GM19193 (cell line): ENCODE results near the gene ANKRD42.

ENCODE experiments used
- POLR2A ChIP-seq: IDR thresholded peaks from 4 replicates; pipeline ENCODE4 v1.6.1; 2011; ENCODE audit not compliant: insufficient read depth, insufficient read length; ENCODE audit errors: extremely low read depth

Gene ANKRD42

DNA sequence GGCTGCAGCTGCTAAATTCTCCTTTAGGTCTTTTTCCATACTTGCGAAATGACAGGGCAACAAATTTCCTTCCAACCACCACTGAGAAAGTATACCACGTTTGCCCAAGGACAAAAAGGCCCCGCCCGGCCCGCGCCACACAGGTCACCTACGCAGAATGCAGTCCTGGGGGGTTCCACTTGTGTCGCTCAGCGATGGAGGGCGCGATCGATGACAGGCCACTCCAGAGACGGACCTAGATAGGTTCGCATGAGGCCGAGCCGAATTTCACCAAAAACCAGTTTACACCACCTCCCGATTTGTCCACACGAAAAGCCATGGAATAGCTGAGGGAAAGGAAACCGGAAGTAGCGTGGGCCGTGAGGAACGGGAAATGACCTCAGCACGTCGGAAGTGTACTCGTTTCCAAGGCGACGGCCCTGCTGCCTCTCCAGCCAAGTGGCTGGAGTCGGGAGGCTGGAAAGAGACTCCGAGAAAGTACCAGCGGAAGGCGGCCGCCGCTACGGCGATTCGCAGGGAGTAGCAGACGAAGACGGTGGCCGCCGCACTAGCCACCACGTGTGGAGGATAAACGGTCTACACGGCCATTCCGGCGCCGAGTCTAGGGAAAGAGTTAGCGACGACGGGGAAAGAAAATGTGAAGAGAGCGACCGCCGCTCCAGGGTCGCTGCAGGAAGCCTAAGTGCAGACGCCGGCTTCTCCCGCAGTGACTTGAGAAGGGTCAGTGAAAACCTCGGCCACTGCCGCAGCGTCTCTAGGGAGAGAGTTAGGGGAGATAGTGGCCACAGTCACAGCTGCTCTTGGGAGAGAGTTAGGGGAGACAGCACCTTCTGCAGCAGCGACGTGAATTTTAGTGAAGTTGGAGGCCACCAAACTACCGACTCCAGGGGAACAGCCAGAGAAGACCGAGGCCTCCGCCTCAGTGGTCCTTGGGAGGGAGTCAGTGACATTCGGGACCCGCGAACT lies at the start of gene ANKRD42:
Gene ANKRD42, plus strand, starts transcription at position 398 of the 966 bp plus-strand sequence. CDS start 959 bp downstream, outside the sequence.
- TF ChIP-seq POLR2A: peak; percentile 52

DNA sequence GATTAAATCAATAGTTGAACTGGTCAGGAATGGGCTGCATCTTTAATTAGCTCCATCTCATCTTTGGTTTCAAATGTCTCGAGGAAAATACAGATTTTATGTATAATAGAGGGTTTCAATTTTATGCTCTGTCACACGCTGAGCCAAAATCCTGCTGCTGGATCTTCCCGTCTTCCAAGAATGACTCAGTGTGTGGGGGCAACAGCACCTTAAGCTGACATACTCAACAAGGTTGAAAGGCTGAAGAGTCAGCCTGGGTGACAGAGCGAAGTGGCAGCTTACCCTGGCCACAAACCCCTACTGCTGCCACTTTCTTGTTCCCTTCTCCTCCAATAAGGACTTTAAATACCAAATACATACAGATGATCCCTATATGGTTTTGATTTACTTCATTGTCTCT lies 45.6 kb upstream of the ANKRD42 start:
- TF ChIP-seq POLR2A: no peak

DNA sequence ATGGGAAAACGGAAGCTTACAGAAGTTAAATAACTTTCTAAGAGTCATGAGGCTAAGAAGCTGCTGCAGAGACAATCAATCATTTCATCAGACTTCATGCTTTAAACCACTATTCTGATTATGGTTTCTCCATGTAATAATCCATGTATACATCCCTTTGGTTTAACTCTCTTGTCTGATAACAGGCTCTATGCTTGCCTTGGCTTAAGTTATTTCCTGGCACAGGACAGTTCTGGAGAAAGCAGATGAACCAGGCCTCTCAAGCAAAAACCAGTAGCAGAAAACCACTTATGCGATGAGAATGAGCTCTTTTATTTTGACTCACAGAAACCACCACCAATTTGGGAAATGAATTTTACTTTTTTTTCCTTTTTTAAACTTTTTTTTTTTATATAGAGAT lies 43.1 kb upstream of the ANKRD42 start:
- TF ChIP-seq POLR2A: no peak

DNA sequence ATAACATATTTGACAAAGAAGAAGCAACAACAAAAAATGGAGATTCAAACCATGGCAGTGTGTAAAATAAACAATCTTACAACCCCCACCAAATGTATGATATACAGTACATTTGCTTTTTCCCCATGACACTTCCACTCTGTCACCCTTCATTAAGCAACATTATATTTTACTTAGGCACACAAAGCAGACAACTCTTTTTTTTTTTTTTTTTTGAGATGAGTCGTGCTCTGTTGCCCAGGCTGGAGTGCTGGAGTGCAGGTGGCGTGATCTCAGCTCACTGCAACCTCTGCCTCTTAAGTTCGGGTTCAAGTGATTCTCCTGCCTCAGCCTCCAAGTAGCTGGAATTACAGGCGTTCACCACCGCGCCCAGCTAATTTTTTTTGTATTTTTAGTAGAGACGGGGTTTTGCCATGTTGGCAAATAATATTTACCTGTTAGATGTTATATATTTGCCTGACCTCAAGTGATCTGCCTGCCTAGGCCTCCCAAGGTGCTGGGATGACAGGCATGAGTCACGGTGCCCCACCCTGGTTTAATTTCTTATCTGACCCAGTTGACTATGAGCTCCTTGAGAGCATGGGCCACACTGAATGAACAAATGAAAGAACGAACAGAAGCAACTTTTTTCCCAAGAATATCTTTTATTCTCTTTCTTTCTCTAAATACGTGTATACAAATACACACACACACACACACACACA lies 42.1 kb upstream of the ANKRD42 start:
- no peak for TF ChIP-seq POLR2A

DNA sequence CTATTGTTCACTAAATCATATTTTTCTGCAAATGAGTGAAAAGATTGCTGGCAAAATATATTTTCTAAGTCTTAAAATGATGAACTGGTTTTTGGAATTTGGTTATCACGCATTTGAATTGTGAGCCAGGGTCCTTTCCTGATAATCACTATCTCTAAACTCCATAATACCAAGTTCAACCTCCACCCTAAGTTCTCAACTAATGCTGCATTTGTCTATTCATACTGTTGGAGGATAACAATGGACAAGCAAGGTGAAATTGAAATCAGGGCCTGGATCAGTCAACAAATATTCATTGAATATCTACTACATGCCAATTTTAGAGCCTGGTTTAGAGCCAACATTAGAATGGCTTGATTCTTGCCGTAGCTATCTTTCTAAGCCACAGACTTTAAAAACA lies 41.2 kb upstream of the ANKRD42 start:
- no peak for TF ChIP-seq POLR2A

DNA sequence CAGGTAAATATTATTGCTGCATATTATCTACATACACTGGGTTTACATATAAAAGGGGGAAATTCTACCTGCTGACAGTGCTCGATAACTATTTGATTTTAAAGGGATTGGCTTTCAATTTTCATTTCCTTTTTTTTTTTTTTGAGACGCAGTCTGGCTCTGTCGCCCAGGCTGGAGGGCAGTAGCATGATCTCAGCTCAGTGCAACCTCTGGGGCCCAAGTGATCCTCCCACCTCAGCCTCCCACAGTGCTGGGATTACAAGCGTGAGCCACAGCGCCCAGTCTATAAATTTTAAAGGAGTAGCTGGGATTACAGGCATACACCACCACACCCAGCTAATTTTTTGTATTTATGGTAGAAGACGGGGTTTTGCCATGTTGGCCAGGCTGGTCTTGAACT lies 39.7 kb upstream of the ANKRD42 start:
- no peak for TF ChIP-seq POLR2A

DNA sequence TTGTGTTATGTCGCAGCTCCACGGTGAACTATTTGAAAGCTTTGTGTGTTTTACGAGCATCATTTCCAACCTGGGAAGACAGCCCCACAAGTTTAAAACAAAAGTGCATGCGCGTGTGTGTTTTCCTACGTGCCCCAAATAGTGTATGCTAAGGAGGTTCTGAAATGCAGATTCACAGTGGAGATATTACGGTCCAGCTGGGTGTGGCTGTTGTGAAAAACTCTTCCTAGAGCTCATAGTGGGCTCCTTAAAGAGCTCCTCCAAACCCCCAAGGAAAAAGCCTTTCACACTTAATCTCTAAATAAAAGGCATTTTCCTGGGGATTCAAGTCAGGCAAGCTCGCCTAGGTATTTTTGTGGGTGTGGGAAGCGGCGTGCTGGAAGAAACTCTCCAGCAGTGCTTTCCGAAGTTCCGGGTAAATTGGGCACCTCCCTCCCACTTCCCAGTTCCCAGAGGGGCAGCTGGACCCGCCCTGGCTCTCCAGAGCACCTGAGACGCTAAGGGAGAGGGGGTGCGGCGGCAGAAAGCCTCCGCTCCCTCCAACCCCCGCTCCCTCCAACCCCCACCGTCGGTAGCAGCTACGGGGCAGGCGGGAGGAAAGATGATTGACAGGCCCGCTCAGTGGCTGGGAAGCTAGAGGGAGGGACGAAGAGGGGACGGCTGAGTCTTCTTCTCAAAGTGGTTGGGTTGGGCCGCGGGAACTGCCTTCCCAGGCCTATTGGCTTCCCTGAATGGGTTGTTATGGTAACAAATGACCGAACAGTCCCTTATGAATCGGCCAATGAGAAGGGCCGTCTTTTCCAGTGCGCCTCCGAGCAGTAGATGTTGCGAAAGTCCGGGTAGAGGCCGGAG lies 37.1 kb upstream of the ANKRD42 start:
- no peak for TF ChIP-seq POLR2A

DNA sequence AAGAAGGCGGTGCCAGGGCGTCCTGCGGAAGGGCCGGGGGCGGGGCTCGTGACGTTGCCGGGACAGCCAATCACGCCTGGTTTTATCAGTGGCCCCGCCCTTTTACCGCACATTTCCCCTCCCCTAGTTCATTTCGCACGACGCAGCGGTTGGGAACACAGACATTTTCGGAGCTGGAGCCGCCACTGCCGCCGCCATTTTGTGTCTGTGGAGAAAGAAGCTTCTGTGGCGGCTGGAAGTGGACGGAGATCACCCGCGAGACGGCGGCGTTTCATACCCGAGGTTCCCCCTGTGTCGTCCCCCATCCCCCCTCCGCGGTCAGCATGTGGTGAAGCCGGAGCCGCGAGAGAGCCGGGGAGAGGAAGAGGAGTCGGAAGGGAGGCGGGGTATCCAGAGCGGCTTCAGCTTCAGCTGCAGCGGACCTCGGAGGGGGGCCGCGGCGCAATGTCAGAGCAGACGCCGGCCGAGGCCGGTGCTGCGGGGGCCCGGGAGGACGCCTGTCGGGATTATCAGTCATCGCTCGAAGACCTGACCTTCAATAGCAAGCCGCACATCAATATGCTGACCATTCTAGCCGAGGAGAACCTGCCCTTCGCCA lies 36.4 kb upstream of the ANKRD42 start, which contains the start of gene PCF11:
Gene PCF11, plus strand, starts transcription at position 136 of the 598 bp plus-strand sequence. Its CDS starts 309 bp downstream, at position 445.
- peak; percentile 97 for TF ChIP-seq POLR2A

DNA sequence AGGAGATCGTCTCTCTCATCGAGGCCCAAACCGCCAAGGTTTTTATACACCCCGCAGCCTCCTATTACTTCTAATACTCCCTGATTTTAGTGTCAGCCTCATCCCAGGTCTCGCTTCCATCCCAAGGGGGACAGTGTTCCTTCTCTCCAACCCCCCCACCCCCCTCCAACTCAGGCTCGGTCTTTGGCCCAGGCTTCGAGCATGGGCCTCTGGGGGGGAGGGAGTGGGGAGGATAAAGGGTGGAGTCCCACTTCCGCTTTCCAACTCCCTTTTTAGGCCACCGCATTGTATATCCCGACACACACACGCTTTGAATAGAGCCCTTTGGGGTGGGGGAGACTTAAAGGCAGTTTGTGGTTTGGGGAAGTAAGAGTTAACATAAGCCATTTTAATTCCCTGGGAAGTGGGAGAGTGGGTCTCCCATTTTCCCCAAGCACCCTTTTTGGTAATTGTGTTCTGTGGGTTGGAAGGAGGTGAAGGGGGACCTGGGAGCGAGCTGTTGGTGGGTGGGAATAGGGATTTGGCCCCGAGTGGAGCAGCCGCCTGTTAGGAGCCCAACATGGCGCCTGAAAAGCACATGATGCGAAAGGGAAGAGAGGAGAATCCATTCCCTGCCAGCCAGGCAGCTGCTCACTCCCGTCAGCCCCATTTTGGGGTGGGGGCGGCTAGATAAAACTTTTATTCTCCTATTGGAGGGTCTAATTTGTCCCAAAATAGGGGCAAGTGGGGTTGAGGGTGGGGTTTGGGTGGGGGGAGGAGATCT lies 35.7 kb upstream of the ANKRD42 start:
- TF ChIP-seq POLR2A: no peak

DNA sequence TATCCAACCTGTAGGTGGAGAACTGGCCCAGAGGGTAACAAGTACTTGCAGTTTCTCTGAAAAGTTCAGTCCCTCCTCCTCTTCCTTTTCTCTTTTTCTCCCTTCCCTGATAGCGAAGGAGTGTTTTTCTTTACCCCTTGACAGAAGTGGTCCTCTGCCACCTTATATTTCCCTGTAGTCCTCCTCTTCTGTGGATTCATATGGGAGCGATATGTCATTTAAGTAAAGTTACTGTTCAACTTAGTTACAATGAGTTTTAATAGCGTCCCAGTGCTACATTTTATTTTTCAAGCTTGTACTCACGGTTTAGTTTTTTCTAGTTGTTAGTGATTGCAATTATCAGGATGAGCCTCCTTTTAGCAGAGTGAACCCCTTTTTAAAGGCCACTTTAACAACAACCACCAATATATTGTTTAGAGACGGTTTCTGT lies 35.1 kb upstream of the ANKRD42 start:
- no peak for TF ChIP-seq POLR2A

DNA sequence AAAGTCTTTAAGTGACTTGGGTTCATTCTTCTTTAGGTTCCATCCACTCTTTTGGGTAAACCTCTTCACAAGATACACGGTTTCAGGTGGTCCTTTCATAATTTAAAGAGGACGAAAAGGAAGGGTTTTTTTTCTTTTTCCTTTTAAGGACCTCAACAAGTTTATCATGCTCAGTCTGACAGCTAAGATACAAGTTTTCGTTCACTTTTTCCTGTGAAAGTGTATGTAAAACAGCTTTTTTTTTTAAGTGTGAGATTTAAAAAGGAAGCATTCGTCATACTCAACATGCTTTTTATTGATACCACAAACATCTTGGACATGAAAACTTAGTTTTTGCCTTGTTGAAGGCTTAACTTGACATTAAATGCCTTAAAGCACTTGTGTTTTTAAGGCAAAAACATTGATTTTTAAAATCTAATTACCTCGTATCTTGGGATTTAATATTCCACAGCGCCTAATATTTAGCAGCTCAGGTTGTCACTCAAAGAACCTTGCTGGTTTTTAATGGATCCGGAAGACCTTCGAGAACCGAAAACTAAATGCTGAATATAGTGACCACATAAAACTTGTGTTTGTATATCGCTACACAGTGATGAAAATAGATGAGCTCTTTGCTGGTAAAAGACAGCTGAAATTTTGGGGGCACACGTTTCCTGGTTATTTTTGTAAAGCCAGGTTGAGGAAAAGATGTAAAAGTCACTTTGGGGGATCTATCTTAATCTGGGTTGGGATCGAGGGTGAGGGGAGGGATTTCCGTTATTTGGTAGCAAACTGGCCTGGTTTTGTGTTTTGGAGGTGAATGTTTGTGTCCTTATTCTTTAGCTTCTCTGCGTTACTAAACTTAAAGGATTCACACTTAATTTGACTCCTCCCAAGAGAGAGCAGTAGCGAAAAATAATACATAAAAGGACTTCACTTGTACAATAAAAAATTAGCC lies 34.3 kb upstream of the ANKRD42 start:
- TF ChIP-seq POLR2A: no peak
